HCT116 (cell line): ENCODE results near the gene CARD16.

ENCODE experiments used
- CTCF ChIP-seq, 3 experiments: fragments of 200-600 bp in 1 of 3; sonication (generic) in 1 of 3; IDR thresholded peaks in 2 of 3; conservative IDR thresholded peaks in 1 of 3; 2 replicates each; pipeline ENCODE4 v1.5.1; 2012 to 2017; ENCODE audit warnings: low read depth in 2 of 3, low read length in 2 of 3, antibody characterized with exemption in 1 of 3, borderline replicate concordance in 1 of 3, control low read depth in 1 of 3, mild to moderate bottlenecking in 1 of 3, mixed read lengths in 1 of 3, mixed run types in 1 of 3, moderate library complexity in 1 of 3; ENCODE audit not compliant: insufficient read depth in 1 of 3
- REST ChIP-seq: IDR thresholded peaks from 2 replicates; pipeline ENCODE4 v1.6.1; 2012; ENCODE audit warnings: low read depth
- ZNF274 ChIP-seq: fragments of 200-500 bp; sonication (Bioruptor generic); IDR thresholded peaks from 2 replicates; pipeline ENCODE4 v1.6.1; 2014; ENCODE audit warnings: mild to moderate bottlenecking, low read depth, low read length, inconsistent platforms

GRCh38 chr11:104991994-104992393 lies 53.1 kb downstream of the CARD16 start:
- TF ChIP-seq CTCF (IDR thresholded peaks at IDR 0.05 in 2 of 3, conservative IDR thresholded peaks at IDR 0.05 in 1 of 3; ENCODE audit: borderline replicate concordance in 1 of 3, insufficient read depth in 1 of 3, low read depth in 2 of 3, low read length in 2 of 3) (no peak), REST (no peak), ZNF274 (no peak)
